ENCODE measurements around the gene TACR1.

Gene TACR1

GRCh38 chr2:75130171-75130570 is 69.1 kb downstream of the TACR1 start:
- Histone ChIP-seq H3K4me3 (ENCODE audit: low read depth, low read length) (no peak overlapping the region), H3K27ac (ENCODE audit: extremely low read depth, low read depth, low read length) (no peak overlapping the region), H3K4me1 (ENCODE audit: control insufficient read depth, insufficient read depth, low read length) (no peaks in the 10 kb centered on the region), H3K36me3 (ENCODE audit: control insufficient read depth in 2 of 2, insufficient read depth in 1 of 2, low read length in 2 of 2) (no peaks in the 10 kb centered on the region), H3K9me3 (ENCODE audit: control insufficient read depth, insufficient read depth, low read depth, low read length) (no peaks in the 10 kb centered on the region)
- CTCF ChIA-PET, result interaction anchor here (0.6 kb wide), 1 partner anchor 31 kb away, joined by 3 read pairs; no protein-coding TSS in a partner anchor
- TF ChIP-seq CTCF (tag by site-specific recombination; IDR thresholded peaks at IDR 0.05), result peak; percentile 32; the same call in 1 of the 2 replicates
- no peak for TF ChIP-seq GLI4 (tag by site-specific recombination; IDR thresholded peaks at IDR 0.05)
- POLR2A ChIA-PET, result no interaction called here

GRCh38 chr2:75123876-75124275 is 75.4 kb downstream of the TACR1 start:
- Histone ChIP-seq H3K9me3 (ENCODE audit: control insufficient read depth, insufficient read depth, low read depth, low read length) (no peaks in the 10 kb centered on the region), H3K4me3 (ENCODE audit: low read depth, low read length) (no peak overlapping the region), H3K27ac (ENCODE audit: extremely low read depth, low read depth, low read length) (no peak overlapping the region), H3K4me1 (ENCODE audit: control insufficient read depth, insufficient read depth, low read length) (no peaks in the 10 kb centered on the region), H3K36me3 (ENCODE audit: control insufficient read depth in 2 of 2, insufficient read depth in 1 of 2, low read length in 2 of 2) (no peaks in the 10 kb centered on the region)
- ChIA-PET POLR2A (no interaction called here), CTCF (interaction anchor here (0.7 kb wide), 1 partner anchor 489 kb away, joined by 3 read pairs; no protein-coding TSS in a partner anchor)
- TF ChIP-seq ZNF670 (tag by site-specific recombination; IDR thresholded peaks at IDR 0.05; ENCODE audit: low read depth) (no peak), ZNF138 (tag by site-specific recombination; IDR thresholded peaks at IDR 0.05; ENCODE audit: borderline replicate concordance) (no peak), ZNF302 (tag by site-specific recombination; IDR thresholded peaks at IDR 0.05; ENCODE audit: low read depth) (no peak), ZNF513 (tag by site-specific recombination; IDR thresholded peaks at IDR 0.05) (no peak), ZNF121 (tag by site-specific recombination; IDR thresholded peaks at IDR 0.05) (no peak), ZNF174 (tag by site-specific recombination; IDR thresholded peaks at IDR 0.05) (no peak), ZNF776 (tag by site-specific recombination; IDR thresholded peaks at IDR 0.05; ENCODE audit: borderline replicate concordance) (no peak)

- H3K4me3 ChIP-seq (ENCODE audit: low read depth, low read length), result no peak overlapping the region
- H3K36me3 ChIP-seq (ENCODE audit: control insufficient read depth in 2 of 2, insufficient read depth in 1 of 2, low read length in 2 of 2), result no peaks in the 10 kb centered on the region
- POLR2A ChIA-PET, result no interaction called here
- CTCF ChIA-PET, result interaction anchor here (0.7 kb wide), 1 partner anchor 42 kb away, joined by 4 read pairs; no protein-coding TSS in a partner anchor
- H3K4me1 ChIP-seq (ENCODE audit: control insufficient read depth, insufficient read depth, low read length), result peaks cover 3% of the 10 kb centered on the region; the same call in 1 of the 2 replicates
- no peak overlapping the region for H3K27ac ChIP-seq (ENCODE audit: extremely low read depth, low read depth, low read length)
- H3K9me3 ChIP-seq (ENCODE audit: control insufficient read depth, insufficient read depth, low read depth, low read length), result no peaks in the 10 kb centered on the region
- no peak for TF ChIP-seq ZNF701 (tag by site-specific recombination; IDR thresholded peaks at IDR 0.05)
- TF ChIP-seq ZNF398 (tag by site-specific recombination; IDR thresholded peaks at IDR 0.05), result no peak
- TF ChIP-seq SALL2 (tag by site-specific recombination; IDR thresholded peaks at IDR 0.05; ENCODE audit: borderline replicate concordance), result no peak
- no peak for TF ChIP-seq ZNF202 (tag by site-specific recombination; IDR thresholded peaks at IDR 0.05; ENCODE audit: borderline replicate concordance)
- no peak for TF ChIP-seq ZNF112 (tag by site-specific recombination; IDR thresholded peaks at IDR 0.05)
- no peak for TF ChIP-seq KLF7 (tag by site-specific recombination; IDR thresholded peaks at IDR 0.05; ENCODE audit: borderline replicate concordance)
- TF ChIP-seq PRDM1 (tag by site-specific recombination; IDR thresholded peaks at IDR 0.05), result no peak
- no peak for TF ChIP-seq ZNF184 (tag by site-specific recombination; IDR thresholded peaks at IDR 0.05)
- TF ChIP-seq HOXC10 (CRISPR knock-in tag; IDR thresholded peaks at IDR 0.05), result no peak
- TF ChIP-seq BCL11B (tag by site-specific recombination; IDR thresholded peaks at IDR 0.05; ENCODE audit: low read depth), result no peak
- TF ChIP-seq ZNF843 (tag by site-specific recombination; IDR thresholded peaks at IDR 0.05), result no peak
- TF ChIP-seq KLF17 (tag by site-specific recombination; IDR thresholded peaks at IDR 0.05), result no peak
- no peak for TF ChIP-seq ZNF610 (tag by site-specific recombination; IDR thresholded peaks at IDR 0.05; ENCODE audit: borderline replicate concordance)
- no peak for TF ChIP-seq ZBTB17 (tag by site-specific recombination; IDR thresholded peaks at IDR 0.05)
- no peak for TF ChIP-seq KLF8 (tag by site-specific recombination; IDR thresholded peaks at IDR 0.05)
- TF ChIP-seq SP3 (tag by site-specific recombination; IDR thresholded peaks at IDR 0.05), result no peak
- no peak for TF ChIP-seq WT1 (tag by site-specific recombination; IDR thresholded peaks at IDR 0.05)
- TF ChIP-seq ZNF707 (tag by site-specific recombination; IDR thresholded peaks at IDR 0.05), result no peak
These were observed 86.0 kb downstream of the TACR1 start for GRCh38 chr2:75113231-75113869.

Measured in HEK293 (cell line).